ENCODE measurements around the gene NXPH4.
A peak's percentile ranks its signal among the peaks of the same experiment; 100 is the strongest.

NXPH4 gene

GRCh38 chr12:57243521-57244311 lies 27.1 kb downstream of the NXPH4 start:
- peak overlapping the region; percentile 30 for H3K4me3 ChIP-seq (ENCODE audit: low read depth, low read length)
- peak; percentile 73 for DNase-seq (ENCODE audit: low read depth)
- TF ChIP-seq, protein P1, sequence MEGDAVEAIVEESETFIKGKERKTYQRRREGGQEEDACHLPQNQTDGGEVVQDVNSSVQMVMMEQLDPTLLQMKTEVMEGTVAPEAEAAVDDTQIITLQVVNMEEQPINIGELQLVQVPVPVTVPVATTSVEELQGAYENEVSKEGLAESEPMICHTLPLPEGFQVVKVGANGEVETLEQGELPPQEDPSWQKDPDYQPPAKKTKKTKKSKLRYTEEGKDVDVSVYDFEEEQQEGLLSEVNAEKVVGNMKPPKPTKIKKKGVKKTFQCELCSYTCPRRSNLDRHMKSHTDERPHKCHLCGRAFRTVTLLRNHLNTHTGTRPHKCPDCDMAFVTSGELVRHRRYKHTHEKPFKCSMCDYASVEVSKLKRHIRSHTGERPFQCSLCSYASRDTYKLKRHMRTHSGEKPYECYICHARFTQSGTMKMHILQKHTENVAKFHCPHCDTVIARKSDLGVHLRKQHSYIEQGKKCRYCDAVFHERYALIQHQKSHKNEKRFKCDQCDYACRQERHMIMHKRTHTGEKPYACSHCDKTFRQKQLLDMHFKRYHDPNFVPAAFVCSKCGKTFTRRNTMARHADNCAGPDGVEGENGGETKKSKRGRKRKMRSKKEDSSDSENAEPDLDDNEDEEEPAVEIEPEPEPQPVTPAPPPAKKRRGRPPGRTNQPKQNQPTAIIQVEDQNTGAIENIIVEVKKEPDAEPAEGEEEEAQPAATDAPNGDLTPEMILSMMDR (conservative IDR thresholded peaks at IDR 0.05; ENCODE audit: low read depth, low read length) = peak; percentile 79

DNA sequence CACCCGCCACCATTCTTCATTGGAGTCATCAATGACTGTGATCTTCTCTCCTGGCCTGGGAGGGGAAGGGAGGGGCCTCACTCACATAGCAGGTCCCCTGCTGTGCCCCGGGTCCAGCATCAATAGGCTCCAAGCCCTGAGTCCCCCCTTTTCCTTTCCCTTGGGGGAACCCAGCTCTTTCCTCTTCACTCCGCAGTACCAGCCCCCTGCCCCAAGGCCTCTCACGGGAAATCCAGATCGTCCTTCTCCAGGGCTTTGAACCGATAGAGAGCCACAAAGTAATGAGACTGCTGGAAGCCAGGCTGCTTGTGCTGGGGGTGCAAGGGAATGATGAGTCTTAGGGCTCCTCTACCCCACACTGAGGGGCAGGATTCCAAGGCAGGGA lies 27.7 kb downstream of the NXPH4 start:
- DNase-seq (ENCODE audit: low read depth) = no peak
- no peak overlapping the region for H3K4me3 ChIP-seq (ENCODE audit: low read depth, low read length)
- TF ChIP-seq, protein P1 (conservative IDR thresholded peaks at IDR 0.05; ENCODE audit: low read depth, low read length) = no peak

GRCh38 chr12:57247041-57247440 lies 30.4 kb downstream of the NXPH4 start:
- TF ChIP-seq, protein P1 (conservative IDR thresholded peaks at IDR 0.05; ENCODE audit: low read depth, low read length) = no peak
- H3K4me3 ChIP-seq (ENCODE audit: low read depth, low read length) = no peak overlapping the region
- no peak for DNase-seq (ENCODE audit: low read depth)

- no peak for DNase-seq (ENCODE audit: low read depth)
- no peak overlapping the region for H3K4me3 ChIP-seq (ENCODE audit: low read depth, low read length)
- TF ChIP-seq, protein P1 (conservative IDR thresholded peaks at IDR 0.05; ENCODE audit: low read depth, low read length) = no peak
These were observed 32.5 kb downstream of the NXPH4 start for GRCh38 chr12:57248934-57249742.

- no peak for DNase-seq (ENCODE audit: low read depth)
- H3K4me3 ChIP-seq (ENCODE audit: low read depth, low read length) = no peak overlapping the region
- TF ChIP-seq, protein P1 (conservative IDR thresholded peaks at IDR 0.05; ENCODE audit: low read depth, low read length) = no peak
These were observed 33.9 kb downstream of the NXPH4 start for GRCh38 chr12:57250541-57250940.

GRCh38 chr12:57250956-57251355 lies 34.4 kb downstream of the NXPH4 start, which contains the start of gene STAC3:
TSS of gene STAC3 (minus strand) at chr12:57251187. CDS start at chr12:57249636, 1,551 bp downstream.
- H3K4me3 ChIP-seq (ENCODE audit: low read depth, low read length) = no peak within 1 kb of the TSS
- TF ChIP-seq, protein P1 (conservative IDR thresholded peaks at IDR 0.05; ENCODE audit: low read depth, low read length) = no peak
- DNase-seq (ENCODE audit: low read depth) = no peak

Measured in choroid plexus epithelial cell (primary cell).